Loucy (cell line): ENCODE data around the gene CCT7.
"Not testable (repeated sequence)": the region's sequence is repeated elsewhere in the genome, so short reads cannot be mapped to it uniquely, and the experiment has no call there.

ENCODE experiments used
- CTCF ChIP-seq: fragments of 200-600 bp; sonication (generic); conservative IDR thresholded peaks from 2 replicates; pipeline ENCODE4 v1.5.1; 2014; ENCODE audit warnings: mild to moderate bottlenecking, antibody characterized with exemption, low read length
- EZH2phosphoT487 ChIP-seq: fragments of 200-600 bp; IDR thresholded peaks from 2 replicates; pipeline ENCODE4 v1.6.1; 2018; ENCODE audit warnings: antibody characterized with exemption, mild to moderate bottlenecking, moderate library complexity, borderline replicate concordance

- not testable (repeated sequence) for TF ChIP-seq CTCF, EZH2phosphoT487
Observed at GRCh38 chr2:73200281-73200680, 33.8 kb upstream of the CCT7 start.
